Breast epithelium (tissue), 4 donors: Measurements from ENCODE around the gene PRDM16. TPM values are rescaled to one million over a fixed set of nuclear protein-coding genes. Genes with fewer than 3 reads are reported as not detected.

Experiments
- DNase-seq, 2 donors: peaks; one replicate each; pipeline ENCODE4 v3.0.0-alpha.2; 2019; ENCODE audit warnings: low spot score in 2 of 2
- H3K27ac ChIP-seq, 2 donors: fragments of 200-600 bp; sonication (generic) in 1 of 2; one replicate each; pipeline ENCODE4 v1.5.1; 2016 to 2019; ENCODE audit warnings: mild to moderate bottlenecking in 1 of 2
- H3K27me3 ChIP-seq, 2 donors: fragments of 200-600 bp; sonication (generic) in 1 of 2; one replicate each; pipeline versions ENCODE4 v1.5.1 to v1.6.0; 2017 to 2019; ENCODE audit warnings: control low read depth in 1 of 2, mild to moderate bottlenecking in 1 of 2
- H3K36me3 ChIP-seq: fragments of 200-600 bp; one replicate; pipeline ENCODE4 v1.5.1; 2019
- H3K4me1 ChIP-seq, 2 donors: fragments of 200-600 bp; sonication (generic); one replicate each; pipeline ENCODE4 v1.5.1; 2016 to 2019; ENCODE audit warnings: control low read depth in 1 of 2
- H3K4me3 ChIP-seq, 3 donors: fragments of 200-600 bp; sonication (generic); 1 replicate in 2 of 3; 2 replicates in 1 of 3; pipeline ENCODE4 v1.5.1; 2016 to 2019; ENCODE audit warnings: mild to moderate bottlenecking in 3 of 3, moderate library complexity in 2 of 3
- H3K9me3 ChIP-seq, 2 donors: fragments of 200-600 bp; sonication (generic) in 1 of 2; one replicate each; pipeline ENCODE4 v1.5.1; 2016 to 2019; ENCODE audit warnings: control low read depth in 1 of 2
- POLR2A ChIP-seq: fragments of 450-650 bp; IDR thresholded peaks from one replicate; pipeline ENCODE4 v1.6.1; 2016; ENCODE audit warnings: antibody characterized with exemption, mild to moderate bottlenecking, moderate library complexity
- POLR2AphosphoS5 ChIP-seq, 3 donors: sonication (generic); formaldehyde crosslinking; IDR thresholded peaks; one replicate each; pipeline ENCODE4 v1.6.1; 2017; ENCODE audit warnings: antibody characterized with exemption in 3 of 3
- intact Hi-C: fragments of 100-400 bp; cut with DNase I; formaldehyde crosslinking; loops from one replicate; pipeline ENCODE4 v1.15.1; 2023; ENCODE audit warnings: low total_unique reads
- total RNA-seq, 3 donors: library from RNA; depleted of rRNA; stranded (reverse); fragments of >200 nt; gene quantifications; one replicate each; pipeline ENCODE4 v1.1.0, GENCODE V29; 2016
- TF ChIP-seq, protein P1 (sequence below), 3 donors: fragments of 450-650 bp; IDR thresholded peaks; one replicate each; pipeline ENCODE4 v1.5.1; 2016 to 2017; ENCODE audit warnings: antibody characterized with exemption in 3 of 3, mild to moderate bottlenecking in 3 of 3, moderate library complexity in 3 of 3

The PRDM16 gene
- total RNA-seq, 3 donors from 2014 or later = 0.48 to 3.8 (median 3.6) TPM

DNA sequence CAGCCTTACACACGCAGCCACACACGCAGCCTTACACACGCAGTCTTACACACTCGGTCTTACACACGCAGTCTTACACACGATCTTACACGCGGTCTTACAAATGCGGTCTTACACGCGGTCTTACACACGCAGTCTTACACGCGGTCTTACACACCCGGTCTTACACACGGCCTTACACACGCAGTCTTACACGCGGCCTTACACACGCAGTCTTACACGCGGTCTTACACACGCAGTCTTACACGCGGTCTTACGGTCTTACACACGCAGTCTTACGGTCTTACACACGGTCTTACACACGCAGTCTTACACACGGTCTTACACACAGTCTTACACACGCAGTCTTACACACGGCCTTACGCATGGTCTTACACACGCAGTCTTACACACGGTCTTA, 111.9 kb downstream of the PRDM16 start:
- TF ChIP-seq POLR2AphosphoS5 (IDR thresholded peaks at IDR 0.05) = no peak
- no peak for TF ChIP-seq POLR2A
- TF ChIP-seq, protein P1, sequence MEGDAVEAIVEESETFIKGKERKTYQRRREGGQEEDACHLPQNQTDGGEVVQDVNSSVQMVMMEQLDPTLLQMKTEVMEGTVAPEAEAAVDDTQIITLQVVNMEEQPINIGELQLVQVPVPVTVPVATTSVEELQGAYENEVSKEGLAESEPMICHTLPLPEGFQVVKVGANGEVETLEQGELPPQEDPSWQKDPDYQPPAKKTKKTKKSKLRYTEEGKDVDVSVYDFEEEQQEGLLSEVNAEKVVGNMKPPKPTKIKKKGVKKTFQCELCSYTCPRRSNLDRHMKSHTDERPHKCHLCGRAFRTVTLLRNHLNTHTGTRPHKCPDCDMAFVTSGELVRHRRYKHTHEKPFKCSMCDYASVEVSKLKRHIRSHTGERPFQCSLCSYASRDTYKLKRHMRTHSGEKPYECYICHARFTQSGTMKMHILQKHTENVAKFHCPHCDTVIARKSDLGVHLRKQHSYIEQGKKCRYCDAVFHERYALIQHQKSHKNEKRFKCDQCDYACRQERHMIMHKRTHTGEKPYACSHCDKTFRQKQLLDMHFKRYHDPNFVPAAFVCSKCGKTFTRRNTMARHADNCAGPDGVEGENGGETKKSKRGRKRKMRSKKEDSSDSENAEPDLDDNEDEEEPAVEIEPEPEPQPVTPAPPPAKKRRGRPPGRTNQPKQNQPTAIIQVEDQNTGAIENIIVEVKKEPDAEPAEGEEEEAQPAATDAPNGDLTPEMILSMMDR (IDR thresholded peaks at IDR 0.05) = no peak
- intact Hi-C loops = no loop called here
- DNase-seq = no peak
- Histone ChIP-seq H3K27ac (no peak overlapping the region), H3K36me3 (no peaks in the 10 kb centered on the region), H3K27me3 (peaks cover 0 to 5% of the 10 kb centered on the region in 2 donors), H3K4me1 (peaks cover 0 to under 1% of the 10 kb centered on the region in 2 donors), H3K4me3 (no peak overlapping the region), H3K9me3 (no peaks in the 10 kb centered on the region)

DNA sequence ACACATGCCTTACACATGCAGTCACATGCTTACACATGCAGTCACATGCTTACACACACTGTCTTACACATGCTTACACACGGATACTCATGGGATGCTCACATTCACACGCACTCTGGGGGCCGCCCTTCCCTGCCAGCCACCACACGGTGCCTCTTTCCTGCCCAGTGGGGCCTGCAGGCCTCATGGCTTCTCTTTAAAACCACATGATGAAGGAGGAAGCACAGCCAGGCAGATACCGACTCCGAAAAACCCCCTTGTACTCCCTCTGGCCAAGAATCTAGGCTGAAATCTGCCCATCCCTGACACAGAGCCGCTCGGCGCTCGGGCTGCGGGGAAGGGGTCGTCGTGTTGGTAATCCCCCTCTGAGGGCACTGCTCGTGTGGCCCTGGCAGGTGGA, 113.0 kb downstream of the PRDM16 start:
- H3K27ac ChIP-seq = no peak overlapping the region
- intact Hi-C loops = no loop called here

DNA sequence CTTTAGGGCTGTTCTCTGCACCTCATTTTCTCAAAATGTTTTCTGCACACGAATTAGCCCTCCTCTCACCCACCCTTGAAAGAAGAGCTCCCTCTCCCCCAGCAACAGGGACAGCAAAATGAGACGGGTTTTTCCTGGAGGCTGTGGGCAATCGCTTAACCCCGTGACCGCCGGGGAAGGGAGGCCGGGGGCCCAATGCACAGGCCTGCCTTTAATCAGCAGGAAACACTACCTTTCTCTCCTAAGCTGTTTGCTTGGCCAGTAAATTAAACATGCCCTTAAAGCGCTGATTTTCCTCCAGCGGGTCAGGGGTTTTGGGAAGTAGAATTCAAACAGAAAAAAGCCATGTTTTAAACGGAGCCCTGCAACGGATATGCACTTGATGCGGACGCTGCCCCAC, 114.4 kb downstream of the PRDM16 start:
- Histone ChIP-seq H3K9me3 (no peaks in the 10 kb centered on the region), H3K4me3 (no peak overlapping the region), H3K4me1 (peaks cover 0 to 7% of the 10 kb centered on the region in 2 donors), H3K36me3 (no peaks in the 10 kb centered on the region), H3K27me3 (peaks cover 0 to 5% of the 10 kb centered on the region in 2 donors), H3K27ac (no peak overlapping the region)
- intact Hi-C loops = no loop called here
- no peak for DNase-seq
- no peak for TF ChIP-seq POLR2A
- TF ChIP-seq POLR2AphosphoS5 (IDR thresholded peaks at IDR 0.05) = no peak
- TF ChIP-seq, protein P1 (IDR thresholded peaks at IDR 0.05) = no peak

More for the DNA sequence above, 113.0 kb downstream of the PRDM16 start:
- Histone ChIP-seq H3K36me3 (no peaks in the 10 kb centered on the region), H3K9me3 (no peaks in the 10 kb centered on the region), H3K4me3 (no peak overlapping the region), H3K27me3 (peaks cover 0 to 5% of the 10 kb centered on the region in 2 donors), H3K4me1 (peaks cover 0 to 7% of the 10 kb centered on the region in 2 donors)
- DNase-seq = no peak
- no peak for TF ChIP-seq POLR2AphosphoS5 (IDR thresholded peaks at IDR 0.05)
- TF ChIP-seq POLR2A = no peak
- TF ChIP-seq, protein P1 (IDR thresholded peaks at IDR 0.05) = no peak

DNA sequence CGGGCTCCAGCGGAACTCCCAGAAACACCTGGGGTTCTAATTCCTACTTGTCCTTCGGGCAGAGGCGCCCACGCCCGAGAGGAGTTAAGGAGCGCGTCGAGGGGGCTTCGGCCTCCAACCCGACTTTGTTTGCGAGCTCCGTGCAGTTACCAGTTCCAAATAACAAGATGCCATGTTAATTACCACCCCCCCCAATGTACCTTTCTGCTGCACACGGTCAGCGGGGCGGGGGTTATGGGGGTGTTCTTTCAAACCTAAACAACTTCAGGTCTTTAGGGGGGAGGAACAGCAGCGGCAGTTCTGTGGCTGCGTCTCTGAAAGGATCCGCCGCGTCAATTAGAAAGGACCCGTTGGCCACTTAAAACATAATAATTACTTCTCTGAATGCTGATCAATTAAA, 114.8 kb downstream of the PRDM16 start:
- intact Hi-C loops = no loop called here
- TF ChIP-seq, protein P1 (IDR thresholded peaks at IDR 0.05) = no peak
- no peak for TF ChIP-seq POLR2A
- no peak for TF ChIP-seq POLR2AphosphoS5 (IDR thresholded peaks at IDR 0.05)
- H3K4me1 ChIP-seq = peaks cover 0 to 7% of the 10 kb centered on the region in 2 donors
- no peaks in the 10 kb centered on the region for H3K9me3 ChIP-seq
- no peak for DNase-seq
- H3K27me3 ChIP-seq = peaks cover 0 to 5% of the 10 kb centered on the region in 2 donors
- no peaks in the 10 kb centered on the region for H3K36me3 ChIP-seq
- H3K4me3 ChIP-seq = no peak overlapping the region
- H3K27ac ChIP-seq = no peak overlapping the region

DNA sequence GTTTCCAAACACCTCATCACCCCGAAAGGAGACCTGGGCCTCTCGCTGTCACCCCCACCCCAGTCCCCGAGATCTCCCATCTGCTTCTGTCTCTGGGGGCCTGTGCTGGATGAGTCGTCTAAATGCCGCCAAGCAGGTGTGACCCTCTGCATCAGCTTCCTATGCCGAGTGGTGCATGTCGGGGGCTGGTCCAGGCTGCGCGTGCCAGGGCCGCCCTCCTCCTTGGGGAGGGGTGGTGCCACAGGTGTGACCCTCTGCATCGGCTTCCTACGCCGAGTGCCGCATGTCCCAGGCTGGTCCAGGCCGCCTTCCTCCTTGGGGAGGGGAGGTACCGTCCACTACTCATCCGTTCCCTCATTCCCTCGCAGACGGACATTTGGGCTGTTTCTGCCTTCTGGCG, 115.7 kb downstream of the PRDM16 start:
- TF ChIP-seq POLR2AphosphoS5 (IDR thresholded peaks at IDR 0.05) (no peak), POLR2A (no peak)
- TF ChIP-seq, protein P1 (IDR thresholded peaks at IDR 0.05) = no peak
- no peaks in the 10 kb centered on the region for H3K36me3 ChIP-seq
- no peak for DNase-seq
- peaks cover 0 to 7% of the 10 kb centered on the region in 2 donors for H3K4me1 ChIP-seq
- intact Hi-C loops = no loop called here
- H3K27ac ChIP-seq = no peak overlapping the region
- H3K9me3 ChIP-seq = no peaks in the 10 kb centered on the region
- H3K4me3 ChIP-seq = no peak overlapping the region
- H3K27me3 ChIP-seq = peaks cover 0 to 5% of the 10 kb centered on the region in 2 donors
